H1 (cell line): ENCODE results near the gene DOCK1. TPM values are rescaled to one million over a fixed set of nuclear protein-coding genes. Genes with fewer than 3 reads are reported as not detected.

Source experiments
- CTCF ChIA-PET: fragments of 300-600 bp; sonication (Branson Sonifier 250); formaldehyde crosslinking; loops from one replicate; lab custom pipeline; 2021; ENCODE audit not compliant: partially characterized antibody; lab: Charles Lee
- POLR2A ChIA-PET: fragments of 300-600 bp; sonication (Branson Sonifier 250); formaldehyde crosslinking; loops from one replicate; lab custom pipeline; 2021; ENCODE audit warnings: inconsistent platforms; ENCODE audit not compliant: partially characterized antibody; lab: Charles Lee
- DNase-seq, 2 experiments: peaks; one replicate each; pipeline versions ENCODE4 v3.0.0 to v3.0.0-alpha.2; 2010 to 2022; ENCODE audit warnings: low spot score in 2 of 2, low read depth in 1 of 2, mixed read lengths in 1 of 2
- FAIRE-seq: peaks from 2 replicates; lab custom pipeline; 2011; peaks lifted over from hg19 to GRCh38; lab: Jason Lieb, UNC
- H2AFZ ChIP-seq: 2 replicates; pipeline ENCODE4 v1.8.1; 2012; ENCODE audit warnings: low read length, inconsistent platforms
- H2AK5ac ChIP-seq: 2 replicates; pipeline ENCODE4 v1.6.1; 2013; ENCODE audit warnings: low read depth, low read length
- H2BK120ac ChIP-seq: replicated peaks from 2 replicates; pipeline ENCODE3; 2013; ENCODE audit warnings: low read depth, low read length, inconsistent platforms
- H2BK12ac ChIP-seq: 2 replicates; pipeline ENCODE4 v1.6.1; 2013; ENCODE audit warnings: low read depth, low read length
- H2BK15ac ChIP-seq: 2 replicates; pipeline ENCODE4 v1.6.1; 2013; ENCODE audit warnings: low read length
- H2BK20ac ChIP-seq: 2 replicates; pipeline ENCODE4 v1.6.1; 2013; ENCODE audit warnings: low read length
- H2BK5ac ChIP-seq: 2 replicates; pipeline ENCODE4 v1.6.1; 2013; ENCODE audit warnings: low read depth, low read length
- H3K14ac ChIP-seq: 2 replicates; pipeline ENCODE4 v1.6.1; 2013; ENCODE audit warnings: inconsistent platforms; ENCODE audit not compliant: insufficient read length
- H3K18ac ChIP-seq: 2 replicates; pipeline ENCODE4 v1.6.1; 2013; ENCODE audit warnings: low read length; ENCODE audit errors: extremely low read depth
- H3K23ac ChIP-seq: 2 replicates; pipeline ENCODE4 v1.6.1; 2013; ENCODE audit warnings: inconsistent platforms; ENCODE audit not compliant: insufficient read length
- H3K23me2 ChIP-seq: 2 replicates; pipeline ENCODE4 v1.6.1; 2013; ENCODE audit warnings: low read depth, low read length
- H3K27ac ChIP-seq: 2 replicates; pipeline ENCODE4 v1.6.1; 2011; ENCODE audit warnings: low read depth, low read length, inconsistent platforms
- H3K27me3 ChIP-seq, 4 experiments: replicated peaks in 1 of 4; 1 replicate in 1 of 4; 2 replicates in 3 of 4; pipeline versions ENCODE4 v1.6.1 to v1.8.1; 2011 to 2013; ENCODE audit warnings: low read length in 3 of 4, mild to moderate bottlenecking in 3 of 4, inconsistent platforms in 2 of 4, mixed read lengths in 2 of 4, moderate library complexity in 1 of 4; ENCODE audit not compliant: control insufficient read depth in 3 of 4, insufficient read depth in 3 of 4; ENCODE audit errors: extremely low read depth in 1 of 4
- H3K36me3 ChIP-seq, 4 experiments: 2 replicates each; pipeline versions ENCODE4 v1.6.1 to v1.8.1; 2011 to 2013; ENCODE audit warnings: mild to moderate bottlenecking in 4 of 4, low read length in 3 of 4, moderate library complexity in 2 of 4, control low read depth in 1 of 4, inconsistent platforms in 1 of 4; ENCODE audit not compliant: insufficient read depth in 4 of 4, control insufficient read depth in 2 of 4
- H3K4ac ChIP-seq: replicated peaks from 2 replicates; pipeline ENCODE3; 2013; ENCODE audit warnings: low read length, low read depth, mixed read lengths, inconsistent platforms; ENCODE audit not compliant: insufficient read length
- H3K4me1 ChIP-seq, 4 experiments: replicated peaks in 1 of 4; 1 replicate in 1 of 4; 2 replicates in 3 of 4; pipeline versions ENCODE4 v1.6.1 to v1.8.1; 2011 to 2013; ENCODE audit warnings: low read length in 3 of 4, inconsistent platforms in 2 of 4, mixed read lengths in 1 of 4; ENCODE audit not compliant: insufficient read depth in 4 of 4, control insufficient read depth in 3 of 4
- H3K4me2 ChIP-seq, 2 experiments: 2 replicates each; pipeline versions ENCODE4 v1.6.1 to v1.8.1; 2011 to 2013; ENCODE audit warnings: low read depth in 2 of 2, low read length in 2 of 2, control low read depth in 1 of 2, inconsistent platforms in 1 of 2, mild to moderate bottlenecking in 1 of 2; ENCODE audit not compliant: insufficient read depth in 1 of 2
- H3K4me3 ChIP-seq, 4 experiments: fragments of 200-600, 300-600 bp in 1 of 4; sonication (generic), shearing (Covaris generic), sonication (Bioruptor Twin) in 1 of 4; 2 replicates each; pipeline versions ENCODE4 v1.5.1 to v1.8.1; 2011 to 2016; ENCODE audit warnings: low read length in 4 of 4, low read depth in 3 of 4, control low read depth in 2 of 4, inconsistent platforms in 2 of 4, mild to moderate bottlenecking in 2 of 4, mixed read lengths in 1 of 4, moderate library complexity in 1 of 4; ENCODE audit not compliant: insufficient read depth in 2 of 4; ENCODE audit errors: extremely low read depth in 1 of 4
- H3K56ac ChIP-seq: replicated peaks from 2 replicates; pipeline ENCODE3; 2013; ENCODE audit warnings: low read depth, mild to moderate bottlenecking, mixed read lengths, low read length, inconsistent platforms; ENCODE audit not compliant: insufficient read length
- H3K79me1 ChIP-seq: 2 replicates; pipeline ENCODE4 v1.6.1; 2013; ENCODE audit warnings: low read depth, low read length, control low read depth
- H3K79me2 ChIP-seq, 2 experiments: 2 replicates each; pipeline versions ENCODE4 v1.6.1 to v1.8.1; 2012 to 2013; ENCODE audit warnings: low read length in 2 of 2, mild to moderate bottlenecking in 2 of 2, inconsistent platforms in 1 of 2; ENCODE audit not compliant: insufficient read depth in 2 of 2, control insufficient read depth in 1 of 2
- H3K9ac ChIP-seq, 4 experiments: replicated peaks in 1 of 4; 1 replicate in 1 of 4; 2 replicates in 3 of 4; pipeline versions ENCODE4 v1.6.1 to v1.8.1; 2011 to 2013; ENCODE audit warnings: low read depth in 3 of 4, low read length in 3 of 4, control low read depth in 2 of 4, mild to moderate bottlenecking in 2 of 4, moderate library complexity in 2 of 4, inconsistent platforms in 1 of 4; ENCODE audit errors: extremely low read depth in 1 of 4
- H3K9me3 ChIP-seq, 2 experiments: 2 replicates each; pipeline versions ENCODE4 v1.6.1 to v1.8.1; 2012 to 2013; ENCODE audit warnings: mild to moderate bottlenecking in 2 of 2, moderate library complexity in 2 of 2, control low read depth in 1 of 2, inconsistent platforms in 1 of 2, low read depth in 1 of 2, low read length in 1 of 2, mixed read lengths in 1 of 2; ENCODE audit not compliant: insufficient read depth in 2 of 2
- H4K20me1 ChIP-seq, 2 experiments: replicated peaks in 1 of 2; 2 replicates each; pipeline versions ENCODE3 to v1.8.1; 2011 to 2013; ENCODE audit warnings: inconsistent platforms in 2 of 2, low read length in 2 of 2, mild to moderate bottlenecking in 1 of 2; ENCODE audit not compliant: insufficient read depth in 2 of 2, control insufficient read depth in 1 of 2
- H4K5ac ChIP-seq: 2 replicates; pipeline ENCODE4 v1.6.1; 2013; ENCODE audit warnings: low read length, low read depth, mixed read lengths, inconsistent platforms; ENCODE audit not compliant: insufficient read length
- H4K8ac ChIP-seq: 2 replicates; pipeline ENCODE4 v1.8.0; 2013; ENCODE audit warnings: mild to moderate bottlenecking, moderate library complexity, low read length, inconsistent platforms; ENCODE audit not compliant: insufficient read depth; ENCODE audit errors: extremely low read depth
- H4K91ac ChIP-seq: replicated peaks from 2 replicates; pipeline ENCODE3; 2013; ENCODE audit warnings: low read length, mixed read lengths, inconsistent platforms; ENCODE audit not compliant: insufficient read length
- EGR1 ChIP-seq: IDR thresholded peaks from 2 replicates; pipeline ENCODE4 v1.6.1; 2011; ENCODE audit warnings: low read depth, low read length, borderline replicate concordance
- EP300 ChIP-seq, 2 experiments: IDR thresholded peaks; 1 replicate in 1 of 2; 2 replicates in 1 of 2; pipeline ENCODE4 v1.6.1; 2011 to 2012; ENCODE audit warnings: low read depth in 2 of 2, low read length in 2 of 2, mild to moderate bottlenecking in 2 of 2, borderline replicate concordance in 1 of 2, inconsistent platforms in 1 of 2, moderate library complexity in 1 of 2
- EZH2 ChIP-seq: fragments of 200-600 bp; sonication (generic); IDR thresholded peaks from 2 replicates; pipeline ENCODE4 v1.7.1; 2012; ENCODE audit warnings: low read depth, mild to moderate bottlenecking, moderate library complexity, low read length, inconsistent platforms; ENCODE audit not compliant: severe bottlenecking
- KDM1A ChIP-seq: fragments of 200-600, 300-600 bp; sonication (generic); IDR thresholded peaks from 2 replicates; pipeline ENCODE4 v1.7.1; 2016; ENCODE audit warnings: mild to moderate bottlenecking, low read length, borderline replicate concordance
- POLR2AphosphoS5 ChIP-seq: IDR thresholded peaks from 2 replicates; pipeline ENCODE4 v1.6.1; 2011; ENCODE audit warnings: low read depth, low read length
- SP2 ChIP-seq: IDR thresholded peaks from 2 replicates; pipeline ENCODE4 v1.6.1; 2012; ENCODE audit warnings: mild to moderate bottlenecking, low read length, inconsistent platforms
- TAF7 ChIP-seq: optimal IDR thresholded peaks from 2 replicates; pipeline ENCODE3; 2011; ENCODE audit warnings: low read depth, mild to moderate bottlenecking, inconsistent platforms, low read length, moderate library complexity, borderline replicate concordance
- TBP ChIP-seq: IDR thresholded peaks from 2 replicates; pipeline ENCODE4 v1.6.1; 2011; ENCODE audit warnings: low read depth, low read length, improper control_type of control experiment
- TCF12 ChIP-seq: IDR thresholded peaks from 2 replicates; pipeline ENCODE4 v1.6.1; 2011; ENCODE audit warnings: low read depth, mild to moderate bottlenecking, low read length
- WGBS, 2 experiments: shearing (Covaris generic) in 1 of 2; methylation state at CpG; one replicate each; pipeline versions ENCODE4 v1.1.6 to v1.1.7; 2013 to 2015; ENCODE audit warnings: low lambda C conversion rate in 2 of 2, mixed read lengths in 2 of 2, inconsistent platforms in 1 of 2, low coverage in 1 of 2, missing lambda C conversion rate in 1 of 2; ENCODE audit not compliant: insufficient replicate concordance in 2 of 2, insufficient coverage in 1 of 2, insufficient read length in 1 of 2; ENCODE audit errors: extremely low coverage in 1 of 2, missing lambda C conversion rate in 1 of 2; 5-methylcytosine and 5-hydroxymethylcytosine counted together
- polyA plus RNA-seq, 7 experiments: library from polyadenylated mRNA; depleted of rRNA in 3 of 7; stranded (reverse) in 5 of 7; unstranded in 2 of 7; fragments of >200 nt in 5 of 7; fragments of 200-250 nt in 2 of 7; gene quantifications; 1 replicate in 5 of 7; 2 replicates in 1 of 7; 4 replicates in 1 of 7; pipeline versions ENCODE4 v1.2.1 to v1.2.3, GENCODE V29; 2011 to 2013; ENCODE audit warnings: missing spikeins in 2 of 7, mixed read lengths in 2 of 7
- total RNA-seq: library from RNA; stranded (reverse); fragmentation: NEBNext Ultra II Directional; extraction: Animal tissue kit (Norgen Biotek cat#: 25700); gene quantifications from 2 replicates; pipeline ENCODE4 v1.2.1, GENCODE V29; 2021
- TF ChIP-seq, protein P1 (sequence below): IDR thresholded peaks from 2 replicates; pipeline ENCODE4 v1.6.1; 2012; ENCODE audit warnings: inconsistent platforms

The DOCK1 gene
- total and polyA plus RNA-seq, 2 of the 8 experiments (the other 6 are each of a cell fraction or from before 2014, with no cell fraction given) = 11.6 to 53.0 TPM

DNA sequence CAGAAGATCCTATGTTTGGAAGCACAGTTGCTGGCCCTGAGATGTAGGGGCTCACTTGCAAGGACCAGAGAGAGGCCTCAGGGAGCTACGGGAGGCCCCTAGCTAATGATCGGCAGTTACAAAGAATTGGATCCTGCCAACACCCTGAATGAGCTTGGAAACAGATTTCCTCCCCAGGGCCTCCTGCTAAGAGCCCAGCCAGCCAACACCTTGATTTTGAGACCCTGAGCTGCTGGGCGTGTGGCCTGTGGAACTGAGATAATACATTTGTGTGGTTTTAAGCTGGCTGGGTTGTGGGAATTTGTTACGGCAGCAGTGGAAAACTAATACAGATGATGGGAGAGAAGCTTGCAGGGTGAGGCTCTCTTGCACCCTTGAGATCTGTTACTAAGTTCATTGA, 3.9 kb downstream of the DOCK1 start:
- H2BK120ac ChIP-seq = no peak overlapping the region
- no peak overlapping the region for H3K56ac ChIP-seq
- H3K27me3 ChIP-seq = no peaks in the 10 kb centered on the region
- H3K27ac ChIP-seq = no peak overlapping the region
- H3K23ac ChIP-seq = no peak overlapping the region
- H3K79me1 ChIP-seq = peaks cover 35% of the 10 kb centered on the region
- H2BK12ac ChIP-seq = no peak overlapping the region
- peaks cover 0 to 29% (median 14%) of the 10 kb centered on the region in 4 experiments; a peak in 5 of 7 replicates for H3K4me1 ChIP-seq
- no peak overlapping the region for H3K4me2 ChIP-seq
- CTCF ChIA-PET = interaction anchor here (1.4 to 2.9 kb wide), 4 partner anchors 9 to 60 kb away, joined by 3 to 16 read pairs (median 4); no protein-coding TSS in a partner anchor
- no peak overlapping the region for H3K4me3 ChIP-seq
- no peak overlapping the region for H2BK5ac ChIP-seq
- no peak overlapping the region for H4K5ac ChIP-seq
- H4K8ac ChIP-seq = no peak overlapping the region
- H3K18ac ChIP-seq = no peak overlapping the region
- POLR2A ChIA-PET = interaction anchor here (1.0 to 2.5 kb wide), 3 partner anchors 9 to 26 kb away, joined by 3 to 11 read pairs (median 3); no protein-coding TSS in a partner anchor
- no peak overlapping the region for H2AFZ ChIP-seq
- no peak for DNase-seq
- FAIRE-seq = no peak
- peaks cover 21 to 33% of the 10 kb centered on the region in 2 experiments for H4K20me1 ChIP-seq
- peaks cover 12% of the 10 kb centered on the region; the same call in 1 of the 2 replicates for H3K23me2 ChIP-seq
- H2AK5ac ChIP-seq = no peak overlapping the region
- H3K4ac ChIP-seq = no peak overlapping the region
- H3K14ac ChIP-seq = no peak overlapping the region
- no peaks in the 10 kb centered on the region for H3K9me3 ChIP-seq
- H3K9ac ChIP-seq = no peak overlapping the region
- TF ChIP-seq TAF7 (no peak), EGR1 (no peak), POLR2AphosphoS5 (no peak), TBP (no peak), EP300 (IDR thresholded peaks at IDR 0.05; ENCODE audit: borderline replicate concordance in 1 of 2, low read depth in 2 of 2, low read length in 2 of 2) (no peak), EZH2 (no peak), SP2 (no peak), KDM1A (no peak), TCF12 (no peak)
- TF ChIP-seq, protein P1, sequence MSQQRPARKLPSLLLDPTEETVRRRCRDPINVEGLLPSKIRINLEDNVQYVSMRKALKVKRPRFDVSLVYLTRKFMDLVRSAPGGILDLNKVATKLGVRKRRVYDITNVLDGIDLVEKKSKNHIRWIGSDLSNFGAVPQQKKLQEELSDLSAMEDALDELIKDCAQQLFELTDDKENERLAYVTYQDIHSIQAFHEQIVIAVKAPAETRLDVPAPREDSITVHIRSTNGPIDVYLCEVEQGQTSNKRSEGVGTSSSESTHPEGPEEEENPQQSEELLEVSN = no peak
- H4K91ac ChIP-seq = no peak overlapping the region
- no peak overlapping the region for H2BK15ac ChIP-seq
- no peak overlapping the region for H2BK20ac ChIP-seq
- H3K36me3 ChIP-seq = no peaks in the 10 kb centered on the region
- 85% methylated on average over 4 of the region's 4 CpGs; no CpG with 5 or more reads in 1 of the 2 experiments for WGBS, 2 experiments
- H3K79me2 ChIP-seq = peaks cover 22 to 78% of the 10 kb centered on the region in 2 experiments
